HG03280 (cell line): Measurements from ENCODE around the gene C4BPB.
A peak's percentile ranks its signal among the peaks of the same experiment; 100 is the strongest.
"Not testable (repeated sequence)": the region's sequence is repeated elsewhere in the genome, so short reads cannot be mapped to it uniquely, and the experiment has no call there.

ENCODE experiments used
- ATAC-seq: cut with Tn5 transposase; IDR thresholded peaks from one replicate; pipeline ENCODE4 v1.9.1; 2021; ENCODE audit warnings: mild to moderate bottlenecking, moderate library complexity; ENCODE audit not compliant: unreplicated experiment

The C4BPB gene, protein sequence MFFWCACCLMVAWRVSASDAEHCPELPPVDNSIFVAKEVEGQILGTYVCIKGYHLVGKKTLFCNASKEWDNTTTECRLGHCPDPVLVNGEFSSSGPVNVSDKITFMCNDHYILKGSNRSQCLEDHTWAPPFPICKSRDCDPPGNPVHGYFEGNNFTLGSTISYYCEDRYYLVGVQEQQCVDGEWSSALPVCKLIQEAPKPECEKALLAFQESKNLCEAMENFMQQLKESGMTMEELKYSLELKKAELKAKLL

DNA sequence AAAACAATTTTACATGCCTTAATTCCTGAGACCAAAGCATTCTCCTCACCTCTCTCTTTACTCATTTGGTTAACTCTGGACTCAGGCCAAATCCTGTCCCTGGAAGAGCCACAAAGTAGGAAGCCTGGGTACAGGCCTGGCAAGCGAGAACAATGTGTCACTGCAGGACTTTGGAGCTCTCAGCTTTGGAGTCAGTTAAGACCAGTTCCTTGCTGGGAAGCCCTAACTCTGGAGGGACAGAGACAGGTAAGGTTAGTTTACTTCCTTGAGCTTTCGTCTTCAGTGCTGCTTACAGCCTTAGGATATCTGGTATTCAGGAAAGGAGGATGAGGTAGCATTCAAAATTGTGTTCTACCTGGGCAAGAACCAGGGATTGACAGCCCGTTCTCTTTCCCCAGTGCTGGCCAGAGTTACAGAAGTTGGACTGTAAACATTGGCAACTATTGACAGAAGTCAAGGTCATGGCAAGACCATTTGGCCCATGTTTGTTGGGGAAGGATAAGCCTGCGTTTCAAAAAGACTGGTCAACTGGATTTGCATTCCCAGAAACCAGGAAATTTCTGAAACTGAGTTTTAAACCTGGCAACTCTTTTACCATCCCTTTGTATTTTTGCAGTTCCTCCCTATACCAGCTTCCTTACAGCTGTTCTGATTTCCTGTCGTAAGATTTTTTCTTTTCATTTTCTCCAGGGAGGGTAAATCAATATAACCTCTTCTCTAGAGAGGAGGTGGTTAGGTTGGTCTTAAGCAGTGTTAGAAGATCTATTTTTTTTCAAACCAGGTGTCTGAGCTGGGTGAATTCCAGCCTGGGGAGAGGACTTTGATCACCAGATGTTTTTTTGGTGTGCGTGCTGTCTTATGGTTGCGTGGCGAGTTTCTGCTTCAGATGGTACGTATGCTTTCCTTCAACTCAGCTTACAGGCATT lies at the start of gene C4BPB:
TSS of gene C4BPB (plus strand) at position 160 of the 926 bp plus-strand sequence. CDS start at position 832, 672 bp downstream.
- ATAC-seq: no peak

DNA sequence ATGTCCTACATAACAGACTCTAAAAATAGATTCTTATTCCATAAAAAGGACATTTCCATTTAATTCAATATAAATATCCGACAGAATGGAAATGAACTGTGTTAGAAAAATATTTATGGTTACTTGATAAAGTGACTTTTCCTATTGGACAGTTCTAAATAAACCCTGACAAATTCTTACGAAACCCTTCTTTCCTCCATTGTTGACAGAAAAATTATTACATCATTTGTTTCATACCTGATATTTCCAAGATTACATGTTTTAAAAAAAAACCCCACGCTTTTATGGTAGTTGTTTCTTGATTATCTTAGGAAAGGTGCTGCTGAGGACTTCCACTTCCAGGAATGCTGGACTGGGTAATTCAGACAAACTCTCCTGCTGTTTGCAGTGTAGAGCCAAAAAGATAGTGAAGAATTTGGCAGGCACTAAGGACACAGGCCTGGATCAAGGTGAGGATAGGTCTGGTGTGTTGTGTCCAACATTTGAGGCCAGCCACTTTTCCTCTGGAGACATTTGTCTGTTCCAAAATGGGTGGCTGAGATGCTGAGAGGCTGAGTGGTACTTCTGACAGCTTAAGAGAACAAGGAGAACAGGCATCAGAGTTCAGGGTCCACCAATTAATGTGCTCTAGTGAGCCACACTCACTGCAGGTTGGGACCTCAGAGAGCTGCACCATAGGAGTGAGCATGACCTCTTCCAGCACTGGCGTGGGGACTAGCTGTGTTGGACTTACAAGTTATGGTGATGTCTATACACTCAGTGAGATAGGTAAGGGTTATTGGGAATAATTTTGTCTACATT lies 49.1 kb upstream of the C4BPB start:
- ATAC-seq: no peak

DNA sequence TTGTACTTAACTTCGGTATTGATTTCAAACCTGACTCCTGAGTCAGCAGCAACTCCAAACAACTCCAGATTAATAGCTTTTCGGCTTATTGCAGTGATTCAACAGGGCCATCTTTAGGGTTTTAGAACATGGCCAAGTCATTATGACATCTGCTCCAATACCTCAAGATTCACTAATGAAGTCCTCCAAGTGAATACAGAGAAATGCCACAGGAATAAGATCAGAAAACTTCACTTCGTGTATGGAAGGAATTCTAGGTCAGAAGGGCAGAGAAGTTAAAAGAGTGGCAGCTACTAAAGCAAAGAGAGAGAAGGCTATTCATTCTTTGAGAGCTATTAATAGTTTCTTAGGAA lies 48.5 kb upstream of the C4BPB start:
- no peak for ATAC-seq

DNA sequence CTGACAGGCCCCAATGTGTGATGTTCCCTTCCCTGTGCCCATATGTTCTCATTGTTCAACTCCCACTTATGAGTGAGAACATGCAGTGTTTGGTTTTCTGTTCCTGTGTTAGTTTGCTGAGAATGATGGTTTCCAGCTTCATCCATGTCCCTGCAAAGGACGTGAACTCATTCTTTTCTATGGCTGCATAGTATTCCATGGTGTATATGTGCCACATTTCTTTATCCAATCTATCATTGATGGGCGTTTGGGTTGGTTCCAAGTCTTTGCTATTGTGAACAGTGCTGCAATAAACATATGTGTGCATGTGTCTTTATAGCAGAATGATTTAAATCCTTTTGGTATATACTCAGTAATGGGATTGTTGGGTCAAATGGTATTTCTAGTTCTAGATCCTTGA lies 47.3 kb upstream of the C4BPB start:
- not testable (repeated sequence) for ATAC-seq

DNA sequence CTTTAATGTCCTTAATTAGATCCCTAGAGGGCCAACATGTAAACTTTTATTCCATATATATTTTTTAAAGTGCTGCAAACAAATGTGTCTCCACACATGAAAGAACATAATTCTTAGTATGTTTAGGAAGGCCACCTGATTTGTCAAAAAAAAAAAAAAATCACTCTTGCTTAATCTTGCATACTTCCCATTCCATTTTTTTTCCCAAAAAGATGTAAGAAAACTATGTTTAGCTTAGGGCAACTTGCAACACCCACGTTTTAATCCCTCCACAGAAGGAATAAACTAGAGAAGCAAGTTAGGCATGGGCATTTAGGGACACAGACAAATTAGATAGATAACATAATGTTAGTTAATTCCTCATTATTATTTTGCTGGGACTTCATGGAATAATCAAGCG lies 43.2 kb upstream of the C4BPB start:
- ATAC-seq: no peak

DNA sequence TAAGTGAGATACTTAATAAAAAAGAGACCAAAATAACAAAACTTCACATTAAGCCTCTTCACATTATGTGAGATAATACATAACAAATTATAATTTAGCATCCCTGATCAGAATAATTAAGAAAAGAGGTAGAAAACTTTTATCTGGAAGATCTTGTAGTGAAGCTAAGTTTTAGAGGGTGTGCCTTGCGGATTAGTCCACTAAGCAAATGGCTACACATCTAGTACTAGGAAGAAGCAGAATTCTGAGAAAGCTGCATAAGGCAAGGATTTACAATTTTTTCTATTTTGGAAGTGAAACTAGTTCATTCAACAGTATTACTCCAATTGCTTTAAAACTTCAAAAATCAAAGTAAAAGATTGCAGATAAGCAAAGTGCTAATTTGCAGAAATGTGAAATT lies 41.2 kb upstream of the C4BPB start:
- ATAC-seq: no peak

DNA sequence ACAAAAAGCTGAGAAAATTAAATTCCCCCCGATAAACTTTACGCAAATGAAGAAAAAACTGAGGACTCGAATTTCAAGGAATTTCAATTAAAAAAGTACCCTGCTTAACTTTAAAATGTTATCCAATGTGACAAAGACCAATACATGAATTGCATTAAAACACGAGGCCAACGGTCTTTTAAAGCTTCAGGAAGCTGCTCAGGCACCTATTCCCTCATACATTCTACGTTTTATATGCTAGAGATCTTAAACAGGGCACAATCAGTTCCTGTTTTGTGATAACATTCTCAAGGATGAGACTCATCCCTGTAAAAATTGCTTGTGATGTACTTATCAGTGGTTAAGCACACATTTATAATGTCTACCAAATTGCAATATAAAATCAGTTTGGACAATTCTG lies 40.6 kb upstream of the C4BPB start:
- no peak for ATAC-seq

DNA sequence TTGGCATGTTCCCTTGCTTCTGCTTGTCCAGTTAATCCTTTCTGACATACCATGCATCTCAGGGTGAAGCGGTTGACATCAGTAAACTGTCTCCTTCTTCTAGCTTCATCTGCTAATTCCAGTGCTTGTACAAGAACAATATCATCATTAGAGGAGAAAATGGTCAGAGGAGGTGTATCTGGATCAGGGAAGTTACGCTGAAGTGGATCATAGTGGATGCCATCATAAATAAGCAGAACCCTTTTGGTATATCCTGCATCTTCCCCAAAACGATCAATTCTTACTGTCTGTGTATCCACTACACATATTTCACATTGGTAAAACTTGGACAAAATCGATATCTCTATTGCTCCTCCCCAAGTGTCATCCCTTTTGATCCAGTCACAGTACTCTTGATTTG lies 39.6 kb upstream of the C4BPB start:
- no peak for ATAC-seq

DNA sequence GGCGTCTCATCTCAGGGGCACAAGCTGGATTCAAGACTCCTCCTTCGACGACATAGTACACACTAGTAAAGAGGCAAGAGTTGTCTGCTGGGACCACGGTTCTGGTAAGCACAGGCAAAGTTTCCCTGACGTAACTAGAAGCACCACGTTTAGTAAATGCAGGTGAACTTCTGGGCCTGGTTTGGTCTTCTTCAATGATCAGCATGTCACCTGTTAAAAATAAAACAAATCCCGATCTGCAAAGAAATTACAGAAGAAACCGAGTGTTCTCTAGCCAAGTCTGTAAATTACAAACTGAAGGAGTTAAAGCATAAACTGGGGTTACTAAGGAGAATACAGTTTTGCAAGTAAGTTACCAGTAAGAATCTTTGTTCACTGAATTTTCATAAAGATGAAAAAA lies 39.1 kb upstream of the C4BPB start:
- ATAC-seq: no peak

DNA sequence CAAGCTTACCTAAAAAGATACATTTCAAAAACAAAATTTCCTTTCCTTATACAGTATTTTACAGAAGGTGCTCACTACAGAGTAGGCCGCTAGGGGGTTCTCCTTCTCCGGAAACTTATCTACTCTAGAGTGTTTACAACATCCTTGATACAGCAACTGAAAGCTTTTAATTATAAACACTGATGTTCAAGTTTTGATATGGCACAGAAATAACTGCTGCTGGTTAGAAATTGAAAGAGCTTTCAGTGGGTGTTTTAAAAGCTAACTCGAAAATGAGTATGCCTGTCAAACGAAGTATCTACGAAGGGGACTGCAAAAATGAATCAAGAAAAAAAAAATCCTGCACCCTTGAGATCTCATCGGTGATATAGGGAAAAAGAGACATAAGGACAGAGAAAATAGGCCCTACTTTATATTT lies 38.7 kb upstream of the C4BPB start:
- peak; percentile 35 for ATAC-seq

DNA sequence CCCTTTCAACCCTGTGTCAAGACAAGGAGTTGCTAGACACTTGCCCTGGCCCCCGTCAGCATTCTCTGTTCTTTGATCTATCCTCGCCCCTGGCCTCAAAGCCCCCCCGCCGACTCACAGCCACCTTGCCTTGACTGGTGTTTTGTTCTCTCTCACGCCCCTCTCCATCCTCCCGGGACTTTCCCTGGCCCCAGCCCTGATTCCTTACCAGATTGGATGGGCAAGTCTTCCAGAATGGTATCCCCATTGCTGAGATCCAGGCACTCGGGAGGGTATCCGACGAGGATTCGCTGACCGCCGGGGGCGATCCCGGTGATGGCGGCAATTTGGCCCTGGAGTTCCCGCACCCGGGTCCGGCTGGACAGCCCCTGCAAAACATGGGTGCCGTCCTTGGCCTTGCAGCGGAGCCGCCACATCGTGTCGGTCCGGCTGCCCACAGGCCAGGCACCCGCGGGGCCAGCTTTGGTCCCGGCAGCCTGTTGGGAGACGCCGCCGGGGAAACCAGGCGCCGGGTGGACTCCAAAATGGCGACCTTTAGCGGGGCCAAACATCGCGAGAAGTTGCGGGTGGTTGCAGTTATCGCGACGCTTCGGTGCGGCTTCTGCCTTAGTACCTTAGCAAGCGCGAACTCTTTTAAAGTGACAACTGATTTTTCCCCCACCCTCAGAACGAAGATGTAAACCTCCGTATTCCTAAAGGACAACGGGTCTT lies 38.0 kb upstream of the C4BPB start:
- ATAC-seq: peak; percentile 41

DNA sequence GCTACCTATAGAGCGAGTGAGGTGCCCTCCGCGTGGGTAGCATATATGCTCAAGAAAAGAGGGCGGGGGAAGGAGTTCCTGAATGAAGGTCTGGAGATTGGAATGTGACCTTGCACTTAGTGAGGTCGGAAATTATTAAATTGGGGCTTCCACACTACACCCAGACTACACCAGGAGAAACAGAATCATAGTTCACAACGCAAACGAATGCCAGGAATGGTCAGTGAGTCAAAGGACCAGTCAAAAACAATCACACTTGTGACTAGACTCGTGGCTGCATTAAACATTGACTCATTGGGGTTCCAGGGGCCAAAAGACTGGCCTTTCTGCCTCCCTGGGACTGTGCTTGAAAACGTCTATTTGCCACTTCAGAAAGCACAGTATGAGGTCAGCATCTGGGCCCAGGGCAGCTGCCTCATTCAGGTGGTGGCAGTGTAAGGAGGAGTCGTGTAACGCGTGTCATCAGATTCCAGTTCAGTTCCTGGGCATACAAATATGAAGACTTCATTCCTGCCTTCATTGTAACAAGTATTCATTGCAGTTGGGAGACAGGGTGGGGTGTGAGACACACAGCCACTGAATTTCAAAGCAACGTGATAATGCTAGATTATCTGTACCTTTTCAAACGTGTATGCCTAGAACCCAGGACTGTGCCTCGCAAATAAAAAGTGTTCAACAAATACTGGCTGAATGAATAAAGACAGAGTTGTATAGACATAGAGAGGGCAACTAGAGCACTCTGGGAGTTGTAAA lies 37.3 kb upstream of the C4BPB start, which contains the start of gene YOD1:
TSS of gene YOD1 (minus strand) at position 18 of the 753 bp plus-strand sequence. CDS start 178 bp downstream, outside the sequence.
- no peak for ATAC-seq

DNA sequence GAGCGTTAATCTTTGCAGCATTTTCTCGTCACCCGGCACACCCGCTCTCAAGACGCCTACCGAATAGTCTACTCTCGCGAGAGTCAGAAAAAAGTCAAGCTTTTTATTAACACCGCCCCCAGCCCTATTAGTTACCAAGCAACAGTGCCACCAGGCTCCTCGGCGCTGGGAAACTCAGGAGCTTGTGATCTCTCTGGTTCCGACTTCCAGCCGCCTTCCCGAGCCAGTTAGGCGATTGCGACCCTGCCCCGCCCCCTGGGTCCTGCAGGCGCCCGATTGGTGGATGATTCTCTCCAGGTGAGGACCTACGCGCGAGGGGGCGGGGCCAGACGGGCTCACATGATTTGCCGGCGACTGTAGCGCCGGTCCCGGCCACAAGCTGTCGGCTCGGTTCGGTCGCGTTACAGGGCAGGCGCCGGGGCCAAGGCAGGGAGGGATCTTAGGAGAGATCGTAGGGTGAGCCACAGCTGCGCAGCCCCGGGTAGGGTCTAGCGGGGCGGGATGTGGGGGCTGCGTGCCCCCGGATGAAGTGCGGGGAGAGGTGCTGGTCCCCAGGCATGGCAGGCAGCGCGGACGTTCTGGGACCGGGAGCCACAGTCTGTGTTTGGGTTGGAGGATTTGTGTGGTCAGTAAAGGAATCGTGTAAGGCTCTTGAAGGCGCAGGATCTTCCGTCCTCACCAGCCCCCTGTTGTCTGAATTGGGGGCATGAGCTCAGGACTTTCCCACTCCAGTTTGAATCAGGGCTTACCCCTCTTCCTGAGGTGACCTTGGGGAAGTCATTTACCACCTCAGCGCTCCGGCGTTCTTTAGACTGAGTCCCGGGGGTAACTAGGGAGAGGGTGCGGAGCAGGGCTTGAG lies 35.5 kb upstream of the C4BPB start, which contains the start of gene PFKFB2:
TSS of gene PFKFB2 (plus strand) at position 365 of the 859 bp plus-strand sequence. CDS start 1,443 bp downstream, outside the sequence.
- ATAC-seq: peak; percentile 85

DNA sequence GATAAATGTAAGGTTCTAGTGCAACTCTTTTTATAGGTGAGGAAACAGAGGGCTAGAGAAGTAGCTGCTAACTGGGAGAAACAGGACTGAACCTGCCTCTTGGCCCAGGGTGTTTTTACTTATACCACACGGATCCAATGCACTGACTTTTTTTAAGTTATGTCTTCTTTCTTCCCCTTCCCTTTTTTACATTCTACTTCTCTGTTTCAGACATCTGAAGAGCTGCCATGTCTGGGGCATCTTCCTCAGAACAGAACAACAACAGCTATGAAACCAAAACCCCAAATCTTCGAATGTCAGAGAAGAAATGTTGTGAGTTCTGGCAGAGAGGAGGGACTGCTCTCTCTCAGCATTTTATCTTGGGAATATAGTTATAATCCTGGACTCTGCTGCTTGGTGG lies 34.2 kb upstream of the C4BPB start:
- no peak for ATAC-seq

DNA sequence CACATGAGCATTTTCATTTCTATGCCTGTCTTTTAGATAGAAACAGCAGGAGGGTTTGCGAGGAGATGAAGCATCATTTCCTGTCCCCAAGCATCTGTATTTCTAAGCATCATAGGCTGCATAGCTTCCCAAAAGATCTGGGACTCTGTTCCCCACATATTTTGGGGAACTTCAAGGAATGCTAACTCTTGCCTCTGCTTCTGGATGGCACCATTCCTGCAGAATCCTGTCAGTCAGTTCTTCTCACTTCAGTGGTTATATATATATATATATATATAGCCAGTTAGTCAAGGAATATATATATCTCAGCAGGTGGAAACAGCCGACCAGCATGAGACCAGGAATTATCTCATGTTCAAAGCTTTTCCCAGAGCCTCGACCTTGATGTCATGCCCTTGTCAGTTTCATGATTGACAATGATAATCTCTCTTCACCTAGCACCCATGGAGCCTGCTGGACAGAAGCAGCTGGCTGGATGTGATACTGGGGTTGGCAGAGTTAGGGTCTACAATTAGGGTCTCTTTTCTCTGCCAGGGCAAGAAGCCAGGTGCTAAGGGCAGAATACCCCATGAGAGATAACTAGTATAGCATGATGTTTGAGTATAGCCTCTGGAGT lies 33.2 kb upstream of the C4BPB start:
- ATAC-seq: no peak

DNA sequence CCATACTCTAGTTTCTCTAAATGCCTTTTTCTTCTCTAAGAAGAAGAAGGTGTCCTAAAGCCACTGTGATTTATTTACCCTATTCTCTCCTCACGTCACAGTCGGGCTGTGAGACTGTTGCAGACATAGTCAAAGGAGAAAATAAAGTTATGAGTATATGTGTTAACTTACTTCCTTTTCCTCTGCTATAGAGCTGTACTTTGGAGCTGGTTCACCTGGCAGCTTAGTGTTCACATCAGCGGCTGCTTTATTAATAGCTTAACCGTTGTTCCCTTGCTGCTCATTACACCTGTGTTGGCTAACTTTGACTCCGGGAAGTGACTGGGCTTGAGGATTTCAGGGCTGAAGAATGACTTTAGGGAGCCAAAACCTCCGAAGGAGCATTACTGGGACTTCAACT lies 32.0 kb upstream of the C4BPB start:
- ATAC-seq: no peak

DNA sequence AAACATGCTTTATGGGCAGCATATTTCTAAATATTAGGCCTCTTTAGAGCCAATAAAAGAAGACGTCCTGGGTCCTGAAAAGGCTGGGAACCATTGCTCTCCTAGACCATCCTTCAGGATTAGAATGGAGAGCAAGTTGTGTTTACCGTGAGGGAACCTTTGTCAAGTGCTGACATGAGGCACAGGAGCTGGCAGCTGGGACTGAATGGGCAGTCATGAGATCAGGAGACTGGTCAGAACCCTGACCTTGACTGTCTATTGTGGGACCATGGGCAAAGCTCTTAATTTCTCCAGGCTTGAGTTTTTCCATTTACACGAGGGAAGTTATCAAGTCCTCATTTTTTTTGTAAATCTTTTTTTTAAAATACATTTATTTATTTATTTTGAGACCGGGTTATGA lies 30.4 kb upstream of the C4BPB start:
- ATAC-seq: no peak
